Osteocyte (in vitro differentiated cells): ENCODE data around the gene PPM1D. TPM values are rescaled to one million over a fixed set of nuclear protein-coding genes. Genes with fewer than 3 reads are reported as not detected.

Experiments
- DNase-seq: peaks from one replicate; pipeline ENCODE4 v3.0.0; 2021; ENCODE audit warnings: mixed read lengths; ENCODE audit not compliant: unreplicated experiment; ENCODE audit errors: extremely low spot score
- H3K27ac Mint-ChIP-seq: one replicate; pipeline ENCODE4 v1.8.0; 2021; ENCODE audit warnings: mild to moderate bottlenecking, mixed read lengths; ENCODE audit not compliant: unreplicated experiment
- H3K27me3 Mint-ChIP-seq: one replicate; pipeline ENCODE4 v1.8.0; 2021; ENCODE audit warnings: mixed read lengths; ENCODE audit not compliant: unreplicated experiment
- H3K36me3 Mint-ChIP-seq: one replicate; pipeline ENCODE4 v1.8.0; 2021; ENCODE audit warnings: mixed read lengths; ENCODE audit not compliant: unreplicated experiment
- H3K4me1 Mint-ChIP-seq: one replicate; pipeline ENCODE4 v1.8.0; 2021; ENCODE audit warnings: mixed read lengths; ENCODE audit not compliant: unreplicated experiment
- H3K4me3 Mint-ChIP-seq: one replicate; pipeline ENCODE4 v1.8.0; 2021; ENCODE audit warnings: mild to moderate bottlenecking, moderate library complexity, mixed read lengths; ENCODE audit not compliant: unreplicated experiment
- H3K9me3 Mint-ChIP-seq: one replicate; pipeline ENCODE4 v1.8.0; 2021; ENCODE audit warnings: mixed read lengths; ENCODE audit not compliant: unreplicated experiment
- CTCF ChIP-seq: fragments of 200-600 bp; sonication (generic); IDR thresholded peaks from 2 replicates; pipeline ENCODE4 v1.5.0; 2021; ENCODE audit warnings: antibody characterized with exemption, mild to moderate bottlenecking, moderate library complexity
- total RNA-seq: library from RNA; stranded (reverse); gene quantifications from 2 replicates; pipeline ENCODE4 v1.2.1, GENCODE V29; 2021

PPM1D gene
- total RNA-seq, 1 donor from 2014 or later = 22.1 TPM

GRCh38 chr17:60637683-60638082 lies 37.7 kb downstream of the PPM1D start:
- no peak for TF ChIP-seq CTCF
- Mint-ChIP-seq H3K36me3 (peaks cover 23% of the 10 kb centered on the region), H3K27ac (peak overlapping the region; percentile 50), H3K4me1 (peaks cover 10% of the 10 kb centered on the region), H3K4me3 (no peak overlapping the region), H3K27me3 (no peaks in the 10 kb centered on the region), H3K9me3 (no peaks in the 10 kb centered on the region)
- DNase-seq = no peak

GRCh38 chr17:60639019-60639330 lies 39.0 kb downstream of the PPM1D start:
- no peak overlapping the region for H3K27ac Mint-ChIP-seq
- H3K4me3 Mint-ChIP-seq = no peak overlapping the region
- TF ChIP-seq CTCF = no peak
- peaks cover 24% of the 10 kb centered on the region for H3K36me3 Mint-ChIP-seq
- H3K4me1 Mint-ChIP-seq = peaks cover 14% of the 10 kb centered on the region
- no peak for DNase-seq
- H3K27me3 Mint-ChIP-seq = no peaks in the 10 kb centered on the region
- H3K9me3 Mint-ChIP-seq = no peaks in the 10 kb centered on the region

- Mint-ChIP-seq H3K9me3 (no peaks in the 10 kb centered on the region), H3K27me3 (no peaks in the 10 kb centered on the region), H3K4me1 (peaks cover 14% of the 10 kb centered on the region), H3K36me3 (peaks cover 24% of the 10 kb centered on the region), H3K4me3 (no peak overlapping the region), H3K27ac (no peak overlapping the region)
- TF ChIP-seq CTCF = peak; percentile 52
- DNase-seq = no peak
Measured at GRCh38 chr17:60640503-60640902, 40.5 kb downstream of the PPM1D start.

GRCh38 chr17:60641126-60641525 lies 41.1 kb downstream of the PPM1D start:
- Mint-ChIP-seq H3K27ac (peak overlapping the region; percentile 46), H3K4me3 (no peak overlapping the region), H3K4me1 (peaks cover 14% of the 10 kb centered on the region), H3K27me3 (no peaks in the 10 kb centered on the region), H3K9me3 (no peaks in the 10 kb centered on the region), H3K36me3 (peaks cover 21% of the 10 kb centered on the region)
- no peak for DNase-seq
- no peak for TF ChIP-seq CTCF

- TF ChIP-seq CTCF = peak; percentile 67
- Mint-ChIP-seq H3K36me3 (peaks cover 18% of the 10 kb centered on the region), H3K27ac (peak overlapping the region; percentile 46), H3K27me3 (no peaks in the 10 kb centered on the region), H3K4me1 (peaks cover 14% of the 10 kb centered on the region), H3K9me3 (no peaks in the 10 kb centered on the region), H3K4me3 (no peak overlapping the region)
- peak; percentile 87 for DNase-seq
Measured at GRCh38 chr17:60641810-60642220, 41.8 kb downstream of the PPM1D start.
